ENCODE data around the gene CCDC68.

DNA sequence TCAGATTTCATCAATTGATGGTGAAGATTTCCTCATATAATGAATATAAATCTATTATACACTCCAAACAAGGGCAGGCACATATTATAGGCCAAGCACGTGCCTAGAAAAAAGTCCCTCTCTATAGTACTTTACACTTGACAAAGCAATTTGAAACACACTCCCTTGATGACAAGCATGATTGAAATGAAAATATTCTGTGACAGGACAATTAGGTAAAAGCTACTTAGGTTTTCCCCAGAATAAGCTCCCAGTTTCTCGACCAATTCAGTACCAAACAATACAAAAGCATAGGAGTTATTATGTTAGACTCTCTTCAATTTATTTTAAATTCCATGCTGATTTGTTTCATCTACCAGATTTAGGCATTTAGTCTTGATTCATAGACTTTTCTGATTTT lies 47.7 kb downstream of the CCDC68 start:
- TF ChIP-seq, protein P1, sequence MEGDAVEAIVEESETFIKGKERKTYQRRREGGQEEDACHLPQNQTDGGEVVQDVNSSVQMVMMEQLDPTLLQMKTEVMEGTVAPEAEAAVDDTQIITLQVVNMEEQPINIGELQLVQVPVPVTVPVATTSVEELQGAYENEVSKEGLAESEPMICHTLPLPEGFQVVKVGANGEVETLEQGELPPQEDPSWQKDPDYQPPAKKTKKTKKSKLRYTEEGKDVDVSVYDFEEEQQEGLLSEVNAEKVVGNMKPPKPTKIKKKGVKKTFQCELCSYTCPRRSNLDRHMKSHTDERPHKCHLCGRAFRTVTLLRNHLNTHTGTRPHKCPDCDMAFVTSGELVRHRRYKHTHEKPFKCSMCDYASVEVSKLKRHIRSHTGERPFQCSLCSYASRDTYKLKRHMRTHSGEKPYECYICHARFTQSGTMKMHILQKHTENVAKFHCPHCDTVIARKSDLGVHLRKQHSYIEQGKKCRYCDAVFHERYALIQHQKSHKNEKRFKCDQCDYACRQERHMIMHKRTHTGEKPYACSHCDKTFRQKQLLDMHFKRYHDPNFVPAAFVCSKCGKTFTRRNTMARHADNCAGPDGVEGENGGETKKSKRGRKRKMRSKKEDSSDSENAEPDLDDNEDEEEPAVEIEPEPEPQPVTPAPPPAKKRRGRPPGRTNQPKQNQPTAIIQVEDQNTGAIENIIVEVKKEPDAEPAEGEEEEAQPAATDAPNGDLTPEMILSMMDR (IDR thresholded peaks at IDR 0.05), result no peak
- TF ChIP-seq POLR2A (IDR thresholded peaks at IDR 0.05), result no peak
